Muscle layer of duodenum (tissue), 2 donors: ENCODE data around the gene OLFM1.
A peak's percentile ranks its signal among the peaks of the same experiment; 100 is the strongest.

Experiments used
- H3K27ac ChIP-seq: one replicate; pipeline ENCODE4 v1.7.0; 2013; ENCODE audit warnings: mild to moderate bottlenecking, low read length
- H3K27me3 ChIP-seq: one replicate; pipeline ENCODE4 v1.7.0; 2013; ENCODE audit warnings: low read depth, mild to moderate bottlenecking, control low read depth, low read length
- H3K36me3 ChIP-seq, 2 donors: one replicate each; pipeline ENCODE4 v1.7.0; 2013; ENCODE audit warnings: low read length in 2 of 2, control low read depth in 1 of 2, mild to moderate bottlenecking in 1 of 2; ENCODE audit not compliant: insufficient read depth in 2 of 2, control insufficient read depth in 1 of 2
- H3K4me1 ChIP-seq, 2 donors: one replicate each; pipeline ENCODE4 v1.7.0; 2013; ENCODE audit warnings: low read length in 2 of 2, mild to moderate bottlenecking in 2 of 2, control low read depth in 1 of 2, moderate library complexity in 1 of 2; ENCODE audit not compliant: insufficient read depth in 2 of 2, control insufficient read depth in 1 of 2
- H3K4me3 ChIP-seq, 2 donors: one replicate each; pipeline ENCODE4 v1.7.0; 2013; ENCODE audit warnings: low read length in 2 of 2, low read depth in 1 of 2, mild to moderate bottlenecking in 1 of 2
- H3K9me3 ChIP-seq, 2 donors: one replicate each; pipeline ENCODE4 v1.7.0; 2013; ENCODE audit warnings: low read length in 2 of 2, control low read depth in 1 of 2, mild to moderate bottlenecking in 1 of 2; ENCODE audit not compliant: control insufficient read depth in 1 of 2
- donor health status: healthy.

The OLFM1 gene

GRCh38 chr9:135086597-135087488 lies 625 bp upstream of the OLFM1 start:
- peaks cover 0 to 33% of the 10 kb centered on the region in 2 donors for H3K4me1 ChIP-seq
- H3K27ac ChIP-seq, result no peak overlapping the region
- no peaks in the 10 kb centered on the region for H3K9me3 ChIP-seq
- no peaks in the 10 kb centered on the region for H3K36me3 ChIP-seq
- H3K27me3 ChIP-seq, result peaks cover 13% of the 10 kb centered on the region
- H3K4me3 ChIP-seq, result peak overlapping the region; percentile 15 to 54

DNA sequence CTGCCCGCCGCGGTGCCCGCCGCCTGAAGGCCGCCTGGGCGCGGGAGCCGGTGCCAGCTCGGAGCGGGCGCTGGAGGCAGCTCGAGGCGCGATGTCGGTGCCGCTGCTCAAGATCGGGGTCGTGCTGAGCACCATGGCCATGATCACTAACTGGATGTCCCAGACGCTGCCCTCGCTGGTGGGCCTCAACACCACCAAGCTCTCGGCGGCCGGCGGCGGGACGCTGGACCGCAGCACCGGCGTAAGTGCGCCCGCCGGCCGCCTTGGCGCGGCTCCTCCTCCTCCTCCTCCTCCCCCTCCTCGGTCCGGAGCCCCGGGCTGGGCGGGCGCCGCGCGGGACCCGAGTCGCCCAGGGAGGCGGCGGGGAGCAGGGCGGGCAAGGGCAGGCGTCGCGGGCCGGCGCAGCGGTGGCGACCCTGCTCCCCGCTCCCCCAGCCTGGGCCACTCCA lies 455 bp downstream of the OLFM1 start:
- Histone ChIP-seq H3K27me3 (peaks cover 13% of the 10 kb centered on the region), H3K4me3 (peak overlapping the region in 1 of 2 donors; percentile 49), H3K36me3 (no peaks in the 10 kb centered on the region), H3K27ac (no peak overlapping the region), H3K4me1 (peaks cover 0 to 33% of the 10 kb centered on the region in 2 donors), H3K9me3 (no peaks in the 10 kb centered on the region)

DNA sequence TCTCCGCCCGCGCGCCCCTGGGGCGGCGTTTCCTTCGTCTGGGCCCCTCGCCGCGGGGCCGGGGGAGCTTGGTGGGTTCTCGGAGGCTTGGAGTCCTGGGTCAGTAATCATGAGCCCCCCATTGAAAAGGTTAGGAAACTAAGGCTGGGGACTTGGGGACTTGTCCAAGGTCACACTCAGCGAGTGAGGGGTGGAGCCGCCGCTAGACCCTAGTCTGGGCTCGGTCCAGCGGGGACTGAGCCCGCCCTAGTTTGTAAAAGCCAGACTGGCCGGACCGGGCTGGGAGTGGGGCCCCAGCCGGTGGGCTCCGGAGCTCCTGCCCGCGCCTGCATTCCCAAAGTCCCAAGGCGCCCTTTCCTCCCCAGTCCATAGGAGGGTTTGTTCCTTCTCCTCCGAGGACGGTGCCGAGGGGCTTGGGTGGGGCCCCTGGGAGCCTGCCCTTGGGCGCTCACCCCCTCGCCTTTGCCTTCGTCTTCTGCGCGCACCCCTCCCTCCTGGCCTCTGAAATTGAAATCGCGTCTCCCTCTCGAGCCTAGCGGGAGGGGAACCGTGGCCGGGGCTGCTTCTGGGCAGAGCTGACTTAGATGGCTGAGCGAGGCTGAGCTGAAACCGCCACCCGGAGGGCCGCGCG lies 995 bp downstream of the OLFM1 start:
- Histone ChIP-seq H3K27me3 (peaks cover 13% of the 10 kb centered on the region), H3K4me1 (peaks cover 0 to 33% of the 10 kb centered on the region in 2 donors), H3K4me3 (peak overlapping the region in 1 of 2 donors; percentile 49), H3K27ac (no peak overlapping the region), H3K9me3 (no peaks in the 10 kb centered on the region), H3K36me3 (no peaks in the 10 kb centered on the region)

GRCh38 chr9:135088979-135089847 lies 1.7 kb downstream of the OLFM1 start:
- peaks cover 13% of the 10 kb centered on the region for H3K27me3 ChIP-seq
- peaks cover 0 to 33% of the 10 kb centered on the region in 2 donors for H3K4me1 ChIP-seq
- H3K9me3 ChIP-seq, result no peaks in the 10 kb centered on the region
- H3K27ac ChIP-seq, result no peak overlapping the region
- no peaks in the 10 kb centered on the region for H3K36me3 ChIP-seq
- H3K4me3 ChIP-seq, result peak overlapping the region in 1 of 2 donors; percentile 49

DNA sequence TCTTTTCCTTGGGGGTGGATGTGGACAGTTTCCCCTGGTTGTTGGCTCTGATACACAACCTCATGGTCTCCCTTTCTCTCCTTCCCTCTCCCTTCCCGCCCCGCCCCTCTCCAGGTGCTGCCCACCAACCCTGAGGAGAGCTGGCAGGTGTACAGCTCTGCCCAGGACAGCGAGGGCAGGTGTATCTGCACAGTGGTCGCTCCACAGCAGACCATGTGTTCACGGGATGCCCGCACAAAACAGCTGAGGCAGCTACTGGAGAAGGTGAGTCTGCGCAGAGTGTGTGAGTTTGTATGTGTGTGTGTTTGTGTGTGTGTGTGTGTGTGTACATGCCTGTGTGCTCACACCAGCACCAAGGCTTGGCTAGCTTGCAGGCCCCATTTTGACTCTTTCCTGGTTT lies 2.6 kb downstream of the OLFM1 start:
- Histone ChIP-seq H3K27ac (no peak overlapping the region), H3K4me1 (peaks cover 0 to 33% of the 10 kb centered on the region in 2 donors), H3K36me3 (no peaks in the 10 kb centered on the region), H3K9me3 (no peaks in the 10 kb centered on the region), H3K4me3 (no peak overlapping the region), H3K27me3 (peaks cover 13% of the 10 kb centered on the region)

DNA sequence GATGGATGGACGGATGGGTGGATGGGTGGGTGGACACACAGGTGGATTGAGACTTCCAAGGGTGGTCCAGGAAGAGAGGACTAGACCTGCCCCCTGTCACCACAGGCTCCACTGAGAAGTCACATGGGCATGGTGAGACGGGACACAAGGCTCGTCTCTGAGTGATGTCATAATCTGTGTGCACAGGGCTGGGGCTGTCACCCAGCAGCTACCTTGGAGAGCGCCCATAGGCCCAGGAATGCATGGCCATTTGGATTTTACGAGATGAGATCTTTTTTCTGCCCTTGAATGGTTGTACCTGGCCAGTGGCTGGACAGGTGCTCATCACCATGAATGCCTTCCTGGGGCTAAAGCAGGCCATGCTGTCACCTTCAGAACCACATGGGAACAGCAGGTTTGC lies 3.1 kb downstream of the OLFM1 start:
- Histone ChIP-seq H3K36me3 (no peaks in the 10 kb centered on the region), H3K27ac (no peak overlapping the region), H3K27me3 (peaks cover 13% of the 10 kb centered on the region), H3K9me3 (no peaks in the 10 kb centered on the region), H3K4me1 (peaks cover 0 to 33% of the 10 kb centered on the region in 2 donors), H3K4me3 (no peak overlapping the region)

DNA sequence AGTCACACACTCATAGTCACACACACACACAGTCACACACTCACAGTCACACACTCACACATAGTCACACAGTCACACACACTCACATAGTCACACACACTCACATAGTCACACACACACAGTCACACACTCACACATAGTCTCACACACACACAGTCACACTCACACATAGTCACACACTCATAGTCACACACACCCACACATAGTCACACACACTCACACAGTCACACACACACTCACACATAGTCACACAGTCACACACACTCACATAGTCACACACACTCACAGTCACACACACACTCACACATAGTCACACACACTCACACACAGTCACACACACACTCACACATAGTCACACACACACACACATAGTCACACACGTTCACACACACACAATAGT lies 4.1 kb downstream of the OLFM1 start:
- no peak overlapping the region for H3K4me3 ChIP-seq
- no peaks in the 10 kb centered on the region for H3K9me3 ChIP-seq
- H3K36me3 ChIP-seq, result no peaks in the 10 kb centered on the region
- peaks cover 13% of the 10 kb centered on the region for H3K27me3 ChIP-seq
- no peak overlapping the region for H3K27ac ChIP-seq
- H3K4me1 ChIP-seq, result peaks cover 0 to 24% of the 10 kb centered on the region in 2 donors

GRCh38 chr9:135093111-135093510 lies 5.6 kb downstream of the OLFM1 start:
- Histone ChIP-seq H3K4me1 (peaks cover 0 to 12% of the 10 kb centered on the region in 2 donors), H3K9me3 (no peaks in the 10 kb centered on the region), H3K27me3 (peaks cover 13% of the 10 kb centered on the region), H3K4me3 (no peak overlapping the region), H3K36me3 (no peaks in the 10 kb centered on the region), H3K27ac (no peak overlapping the region)

DNA sequence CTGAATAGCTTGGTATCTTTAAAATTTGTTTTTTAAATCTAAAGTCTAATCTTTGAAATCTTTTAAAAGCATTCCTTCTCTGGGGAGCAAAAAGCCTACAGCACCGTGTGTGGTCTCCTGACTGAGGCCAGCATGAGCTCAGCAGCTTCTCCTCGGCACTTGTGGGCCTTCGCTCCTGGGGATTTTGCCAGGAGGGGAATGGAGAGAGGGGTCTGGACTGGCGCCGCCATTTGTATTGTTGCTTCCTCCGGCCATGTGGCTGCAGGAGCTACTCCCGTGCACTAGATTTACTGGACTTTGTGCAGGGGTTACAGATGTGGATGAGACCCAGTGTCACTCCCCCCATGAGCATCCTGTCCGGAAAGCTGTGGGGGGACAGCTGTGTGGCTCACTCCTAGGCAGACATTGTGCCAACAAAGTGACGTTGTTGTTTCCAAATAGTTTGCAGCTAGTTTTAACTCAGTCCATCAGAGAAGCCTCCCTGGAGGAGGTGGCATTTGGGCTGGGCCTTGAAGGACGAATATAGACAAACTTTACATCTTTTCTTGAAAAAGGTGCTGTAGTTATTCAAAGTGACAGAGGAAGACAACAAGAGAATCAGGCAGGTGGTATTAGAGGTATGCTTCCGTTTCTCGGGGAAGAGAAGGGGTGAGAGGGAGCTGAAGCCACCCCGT lies 6.6 kb downstream of the OLFM1 start:
- H3K9me3 ChIP-seq, result no peaks in the 10 kb centered on the region
- no peak overlapping the region for H3K4me3 ChIP-seq
- H3K27me3 ChIP-seq, result peaks cover 5% of the 10 kb centered on the region
- no peaks in the 10 kb centered on the region for H3K36me3 ChIP-seq
- H3K27ac ChIP-seq, result no peak overlapping the region
- H3K4me1 ChIP-seq, result peaks cover 0 to 3% of the 10 kb centered on the region in 2 donors

GRCh38 chr9:135095470-135096407 lies 8.3 kb downstream of the OLFM1 start:
- Histone ChIP-seq H3K27me3 (no peaks in the 10 kb centered on the region), H3K4me1 (no peaks in the 10 kb centered on the region), H3K9me3 (no peaks in the 10 kb centered on the region), H3K36me3 (no peaks in the 10 kb centered on the region), H3K27ac (no peak overlapping the region), H3K4me3 (no peak overlapping the region)
